ENCODE data around the gene TTC3. TPM values are rescaled to one million over a fixed set of nuclear protein-coding genes. Genes with fewer than 3 reads are reported as not detected.

TTC3 gene
- total RNA-seq, 1 donor from 2014 or later = 339 TPM

Small RNA genes within 50 kb of the gene (small RNA-seq; reads per million reads assigned to genes)
- not detected for gene RN7SL678P (ENCODE audit: low replicate concordance)
- gene RNU6-696P (ENCODE audit: low replicate concordance) = not detected

Other genes starting within 250 kb of the TTC3 start
- 30.0 TPM for gene HLCS, start 106.6 kb upstream of the TTC3 start, total RNA-seq
- 0.72 TPM for gene RIPPLY3, start 66.6 kb upstream of the TTC3 start, total RNA-seq
- 10.4 TPM for gene PIGP, start 183 bp upstream of the TTC3 start, total RNA-seq
- 46.6 TPM for gene VPS26C, start 194.1 kb downstream of the TTC3 start, total RNA-seq

Measured in tongue (tissue), 2 donors.